GM12892 (cell line): ENCODE data around the gene EPS15.

Source experiments
- POLR2A ChIP-seq: IDR thresholded peaks from 2 replicates; pipeline ENCODE4 v1.6.1; 2011; ENCODE audit warnings: low read depth, low read length, control low read depth
- POLR2AphosphoS5 ChIP-seq: IDR thresholded peaks from 2 replicates; pipeline ENCODE4 v1.6.1; 2011; ENCODE audit warnings: low read depth, low read length, control low read depth
- TAF1 ChIP-seq: IDR thresholded peaks from 2 replicates; pipeline ENCODE4 v1.6.1; 2011; ENCODE audit warnings: low read depth, mild to moderate bottlenecking, control low read depth, low read length, borderline replicate concordance

DNA sequence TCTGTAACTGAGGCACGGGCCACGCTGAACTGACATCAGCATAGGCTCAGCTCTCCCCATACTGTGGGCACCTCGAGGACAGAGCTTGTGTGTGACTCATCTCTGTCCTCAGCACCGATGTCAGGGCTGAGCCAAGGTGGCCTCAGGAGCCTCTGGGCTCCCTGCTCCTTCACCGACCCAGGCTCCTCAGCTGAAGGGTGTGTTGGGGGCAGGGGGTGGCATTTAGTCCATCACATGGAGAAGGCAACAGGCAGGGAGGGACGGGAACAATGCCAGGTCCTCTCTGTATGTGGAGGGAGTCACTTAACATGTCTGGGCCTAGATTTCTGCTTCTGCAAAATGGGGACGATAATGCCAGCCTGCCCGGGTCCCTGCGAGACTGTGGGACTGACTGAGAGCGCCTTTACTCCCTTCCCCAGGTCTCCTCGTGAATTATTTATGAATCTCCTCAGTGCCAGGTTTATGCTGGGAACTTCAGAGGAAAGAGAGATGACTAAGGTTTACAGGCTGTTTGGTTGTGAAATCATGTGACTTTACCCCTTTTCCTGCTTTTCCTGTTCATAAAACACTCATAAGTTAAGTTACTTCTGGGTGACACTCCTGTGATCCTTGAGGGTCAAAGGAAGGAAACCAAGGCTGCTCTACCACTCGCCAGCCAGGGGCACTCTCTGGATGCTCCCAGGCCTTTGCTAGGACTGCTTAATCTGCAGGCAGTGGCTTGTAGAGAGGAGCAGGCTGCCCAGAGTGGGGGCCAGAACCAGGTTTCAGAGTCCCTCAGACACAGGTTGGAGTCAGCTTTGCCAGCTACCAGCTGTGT is 204.9 kb downstream of the EPS15 start:
- no peak for TF ChIP-seq POLR2AphosphoS5
- no peak for TF ChIP-seq TAF1
- no peak for TF ChIP-seq POLR2A
